Caco-2 (cell line): ENCODE data around the gene LRMDA. TPM values are rescaled to one million over a fixed set of nuclear protein-coding genes. Genes with fewer than 3 reads are reported as not detected.

ENCODE experiments used
- BruUV-seq: library from RNA; stranded (reverse); fragments of 400-500 nt; replicated peaks from 2 replicates; lab custom pipeline; 2021; lab: Mats Ljungman, UMichigan
- CTCF ChIA-PET: fragments of 300-600 bp; sonication (Branson Sonifier 250); formaldehyde crosslinking; loops from one replicate; lab custom pipeline; 2022; ENCODE audit warnings: antibody characterized with exemption; lab: Charles Lee
- POLR2A ChIA-PET: fragments of 300-600 bp; sonication (Branson Sonifier 250); formaldehyde crosslinking; loops from one replicate; lab custom pipeline; 2022; ENCODE audit warnings: antibody characterized with exemption; lab: Charles Lee
- DNase-seq, 2 experiments: peaks; one replicate each; pipeline versions ENCODE4 v3.0.0 to v3.0.0-alpha.2; 2020 to 2022
- H3K27me3 ChIP-seq: replicated peaks from 2 replicates; pipeline ENCODE4 v1.6.0; 2011; ENCODE audit warnings: low read length; ENCODE audit not compliant: control insufficient read depth, insufficient read depth
- H3K36me3 ChIP-seq: 2 replicates; pipeline ENCODE4 v1.5.1; 2011; ENCODE audit warnings: low read length; ENCODE audit not compliant: control insufficient read depth, insufficient read depth
- H3K4me1 ChIP-seq: fragments of 250-450 bp; sonication (Bioruptor Pico); 2 replicates; pipeline ENCODE4 v1.5.1; 2020; ENCODE audit warnings: mild to moderate bottlenecking
- H3K4me3 ChIP-seq: 2 replicates; pipeline ENCODE4 v1.5.1; 2011; ENCODE audit warnings: low read depth, mild to moderate bottlenecking, control low read depth, low read length
- H3K9me3 ChIP-seq: fragments of 250-450 bp; sonication (Bioruptor Pico); 2 replicates; pipeline ENCODE4 v1.5.1; 2020; ENCODE audit warnings: mild to moderate bottlenecking, moderate library complexity
- H3K27ac Mint-ChIP-seq: one replicate; pipeline ENCODE4 v1.8.0; 2022; ENCODE audit warnings: mixed read lengths; ENCODE audit not compliant: unreplicated experiment
- H3K27me3 Mint-ChIP-seq: one replicate; pipeline ENCODE4 v1.8.0; 2022; ENCODE audit warnings: mixed read lengths; ENCODE audit not compliant: insufficient read depth, unreplicated experiment
- H3K36me3 Mint-ChIP-seq: one replicate; pipeline ENCODE4 v1.8.0; 2022; ENCODE audit warnings: mild to moderate bottlenecking, mixed read lengths; ENCODE audit not compliant: insufficient read depth, unreplicated experiment
- H3K4me1 Mint-ChIP-seq: one replicate; pipeline ENCODE4 v1.8.0; 2022; ENCODE audit warnings: low read depth, mixed read lengths; ENCODE audit not compliant: unreplicated experiment
- H3K4me3 Mint-ChIP-seq: one replicate; pipeline ENCODE4 v1.8.0; 2022; ENCODE audit warnings: mild to moderate bottlenecking, moderate library complexity, mixed read lengths; ENCODE audit not compliant: unreplicated experiment
- H3K9me3 Mint-ChIP-seq: one replicate; pipeline ENCODE4 v1.8.0; 2022; ENCODE audit warnings: mixed read lengths; ENCODE audit not compliant: unreplicated experiment
- CTCF ChIP-seq, 2 experiments: fragments of 200-600 bp in 1 of 2; IDR thresholded peaks; 1 replicate in 1 of 2; 2 replicates in 1 of 2; pipeline versions ENCODE4 v1.5.1 to v1.8.0; 2011 to 2022; ENCODE audit warnings: antibody characterized with exemption in 1 of 2, control low read depth in 1 of 2, inconsistent platforms in 1 of 2, low read depth in 1 of 2, low read length in 1 of 2, mild to moderate bottlenecking in 1 of 2, moderate library complexity in 1 of 2; ENCODE audit not compliant: insufficient read depth in 1 of 2, severe bottlenecking in 1 of 2, unreplicated experiment in 1 of 2
- intact Hi-C: fragments of 100-400 bp; cut with micrococcal nuclease; formaldehyde crosslinking; loops from one replicate; pipeline ENCODE4 v1.10.0; 2022; ENCODE audit not compliant: unreplicated experiment
- total RNA-seq: library from RNA; stranded (reverse); gene quantifications from 2 replicates; pipeline ENCODE4 v1.2.3, GENCODE V29; 2022

Gene LRMDA
- total RNA-seq, 1 experiment from 2014 or later = 18.5 TPM

GRCh38 chr10:76557366-76557765, 1125.9 kb downstream of the LRMDA start:
- intact Hi-C loops = no loop called here
- Mint-ChIP-seq H3K4me1 (no peaks in the 10 kb centered on the region), H3K27ac (no peak overlapping the region), H3K36me3 (no peaks in the 10 kb centered on the region), H3K27me3 (no peaks in the 10 kb centered on the region), H3K4me3 (no peak overlapping the region), H3K9me3 (no peaks in the 10 kb centered on the region)
- no peak for DNase-seq
- H3K4me3 ChIP-seq = no peak overlapping the region
- no TSS peak for BruUV-seq
- no peaks in the 10 kb centered on the region for H3K9me3 ChIP-seq
- no peaks in the 10 kb centered on the region for H3K27me3 ChIP-seq
- no peaks in the 10 kb centered on the region for H3K36me3 ChIP-seq
- POLR2A ChIA-PET = no interaction called here
- TF ChIP-seq CTCF (IDR thresholded peaks at IDR 0.05; ENCODE audit: insufficient read depth in 1 of 2, low read depth in 1 of 2, low read length in 1 of 2, severe bottlenecking in 1 of 2, unreplicated experiment in 1 of 2) = no peak
- H3K4me1 ChIP-seq = peaks cover 4% of the 10 kb centered on the region; the same call in 1 of the 2 replicates
- CTCF ChIA-PET = no interaction called here

DNA sequence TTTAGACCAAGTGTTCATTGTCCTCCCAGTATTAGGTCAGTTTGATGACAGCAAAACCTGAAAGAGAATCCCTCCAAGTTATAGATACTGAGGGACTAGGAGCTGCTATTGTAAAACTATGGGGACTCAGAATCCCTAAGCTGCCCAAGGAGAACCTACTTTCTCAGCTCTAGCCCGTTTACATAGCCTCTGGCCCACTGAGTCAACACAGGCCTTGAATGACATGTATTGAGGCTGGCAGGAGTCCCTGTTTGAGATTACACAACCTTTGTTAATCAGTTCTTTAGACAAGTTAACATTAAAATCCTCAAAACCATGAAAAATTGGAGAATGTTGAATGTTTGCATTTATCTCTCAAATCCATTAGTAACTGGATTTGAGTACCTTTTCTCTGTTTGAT, 1127.2 kb downstream of the LRMDA start:
- no peaks in the 10 kb centered on the region for H3K27me3 ChIP-seq
- DNase-seq = no peak
- POLR2A ChIA-PET = no interaction called here
- CTCF ChIA-PET = interaction anchor here (0.6 kb wide), 1 partner anchor 15 kb away, joined by 3 read pairs; no protein-coding TSS in a partner anchor
- BruUV-seq = no TSS peak
- intact Hi-C loops = no loop called here
- H3K4me1 Mint-ChIP-seq = no peaks in the 10 kb centered on the region
- H3K9me3 ChIP-seq = no peaks in the 10 kb centered on the region
- H3K9me3 Mint-ChIP-seq = no peaks in the 10 kb centered on the region
- no peaks in the 10 kb centered on the region for H3K36me3 ChIP-seq
- H3K4me3 Mint-ChIP-seq = no peak overlapping the region
- no peak for TF ChIP-seq CTCF (IDR thresholded peaks at IDR 0.05; ENCODE audit: insufficient read depth in 1 of 2, low read depth in 1 of 2, low read length in 1 of 2, severe bottlenecking in 1 of 2, unreplicated experiment in 1 of 2)
- no peak overlapping the region for H3K4me3 ChIP-seq
- no peak overlapping the region for H3K27ac Mint-ChIP-seq
- no peaks in the 10 kb centered on the region for H3K36me3 Mint-ChIP-seq
- no peaks in the 10 kb centered on the region for H3K27me3 Mint-ChIP-seq
- peaks cover 4% of the 10 kb centered on the region; the same call in 1 of the 2 replicates for H3K4me1 ChIP-seq

- peaks cover 4% of the 10 kb centered on the region; the same call in 1 of the 2 replicates for H3K4me1 ChIP-seq
- no peak overlapping the region for H3K4me3 Mint-ChIP-seq
- H3K27me3 ChIP-seq = no peaks in the 10 kb centered on the region
- H3K36me3 ChIP-seq = no peaks in the 10 kb centered on the region
- no TSS peak for BruUV-seq
- DNase-seq = no peak
- H3K36me3 Mint-ChIP-seq = no peaks in the 10 kb centered on the region
- no peak overlapping the region for H3K4me3 ChIP-seq
- no peak for TF ChIP-seq CTCF (IDR thresholded peaks at IDR 0.05; ENCODE audit: insufficient read depth in 1 of 2, low read depth in 1 of 2, low read length in 1 of 2, severe bottlenecking in 1 of 2, unreplicated experiment in 1 of 2)
- intact Hi-C loops = no loop called here
- H3K27me3 Mint-ChIP-seq = no peaks in the 10 kb centered on the region
- no peaks in the 10 kb centered on the region for H3K4me1 Mint-ChIP-seq
- H3K9me3 ChIP-seq = no peaks in the 10 kb centered on the region
- ChIA-PET CTCF (interaction anchor here (0.6 kb wide), 1 partner anchor 16 kb away, joined by 3 read pairs; no protein-coding TSS in a partner anchor), POLR2A (no interaction called here)
- H3K9me3 Mint-ChIP-seq = no peaks in the 10 kb centered on the region
- no peak overlapping the region for H3K27ac Mint-ChIP-seq
Observed at GRCh38 chr10:76558996-76559891, 1127.8 kb downstream of the LRMDA start.
